Measurements from ENCODE around the gene SEC63.
"Not testable (repeated sequence)": the region's sequence is repeated elsewhere in the genome, so short reads cannot be mapped to it uniquely, and the experiment has no call there.

The SEC63 gene

DNA sequence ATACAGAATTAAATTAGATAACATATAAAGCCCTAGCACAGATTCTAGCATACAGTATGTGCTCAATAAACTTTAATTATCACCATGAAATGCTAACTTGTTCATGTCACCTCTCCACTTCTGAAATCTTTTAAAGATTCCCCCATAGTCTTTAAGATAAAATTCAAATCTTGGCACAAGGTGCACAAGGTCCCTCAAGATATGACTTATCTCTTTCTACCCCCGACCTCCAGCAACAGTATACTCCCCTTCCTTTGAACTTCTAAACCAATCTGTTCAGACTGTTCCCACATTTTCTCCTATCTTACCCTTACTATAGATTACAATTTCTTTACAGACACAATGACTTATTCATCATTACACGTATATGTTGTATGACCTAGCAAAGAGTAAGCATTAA is 29.0 kb downstream of the SEC63 start:
- no peak for DNase-seq (ENCODE audit: low read depth)

- peak; percentile 63 for DNase-seq (ENCODE audit: low read depth)
These were observed 31.1 kb downstream of the SEC63 start for GRCh38 chr6:107926697-107927544.

DNA sequence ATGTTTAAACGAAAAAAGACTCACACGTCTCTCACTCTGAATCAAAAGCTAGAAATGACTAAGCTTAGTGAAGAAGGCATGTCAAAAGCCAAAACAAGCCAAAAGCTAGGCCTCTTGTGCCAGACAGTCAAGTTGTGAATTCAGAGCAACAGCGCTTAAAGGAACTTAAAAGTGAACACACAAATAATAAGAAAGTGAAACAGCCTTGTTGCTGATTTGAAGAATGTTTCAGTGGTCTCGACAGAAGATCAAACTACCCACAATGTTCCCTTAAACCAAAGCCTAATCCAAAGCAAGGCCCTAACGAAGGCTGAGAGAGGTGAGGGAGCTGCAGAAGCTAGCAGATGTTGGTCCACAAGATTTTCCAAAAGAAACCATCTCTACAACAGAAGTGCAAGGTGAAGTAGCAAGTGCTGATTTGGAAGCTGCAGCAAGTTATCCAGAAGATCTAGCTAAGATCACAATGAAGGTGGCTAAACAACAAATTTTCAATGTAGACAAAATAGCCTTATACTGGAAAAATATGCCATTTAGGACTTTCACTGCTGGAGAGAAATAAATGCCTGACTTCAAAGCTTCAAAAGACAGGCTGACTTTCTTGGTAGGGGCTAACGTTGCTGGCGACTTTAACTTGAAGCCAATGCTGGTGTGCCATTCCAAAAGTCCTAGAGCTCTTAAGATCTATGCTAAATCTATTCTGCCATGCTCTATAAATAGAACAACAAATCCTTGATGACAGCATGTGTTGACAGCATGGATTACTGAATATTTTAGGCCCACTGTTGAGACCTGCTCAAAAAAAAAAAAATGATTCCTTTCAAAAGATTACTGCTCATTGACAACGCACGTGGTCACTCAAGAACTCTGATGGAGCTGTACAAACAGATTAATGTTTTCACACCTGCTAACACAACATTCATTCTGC is 40.3 kb downstream of the SEC63 start:
- DNase-seq (ENCODE audit: low read depth): no peak

GRCh38 chr6:107916961-107917360 is 41.0 kb downstream of the SEC63 start:
- DNase-seq (ENCODE audit: low read depth): not testable (repeated sequence)

- no peak for DNase-seq (ENCODE audit: low read depth)
These were observed 46.3 kb downstream of the SEC63 start for GRCh38 chr6:107911692-107912091.

- no peak for DNase-seq (ENCODE audit: low read depth)
These were observed 63.1 kb downstream of the SEC63 start for GRCh38 chr6:107894809-107895396.

DNA sequence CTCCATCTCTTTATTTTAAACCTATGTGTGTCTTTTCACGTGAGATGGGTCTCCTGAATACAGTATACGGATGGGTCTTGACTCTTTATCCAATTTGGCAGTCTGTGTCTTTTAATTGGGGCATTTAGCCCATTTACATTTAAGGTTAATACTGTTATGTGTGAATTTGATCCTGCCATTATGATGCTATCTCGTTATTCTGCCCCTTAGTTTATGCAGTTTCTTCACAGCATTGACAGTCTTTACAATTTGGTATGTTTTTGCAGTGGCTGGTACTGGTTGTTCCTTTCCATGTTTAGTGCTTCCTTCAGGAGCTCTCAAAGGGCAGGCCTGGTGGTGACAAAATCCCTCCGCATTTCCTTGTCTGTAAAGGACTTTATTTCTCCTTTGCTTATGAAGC is 67.6 kb downstream of the SEC63 start:
- DNase-seq (ENCODE audit: low read depth): not testable (repeated sequence)

GRCh38 chr6:107885950-107886349 is 72.1 kb downstream of the SEC63 start:
- not testable (repeated sequence) for DNase-seq (ENCODE audit: low read depth)

- peak; percentile 49 for DNase-seq (ENCODE audit: low read depth)
These were observed 78.1 kb downstream of the SEC63 start for GRCh38 chr6:107879941-107880340.

- no peak for DNase-seq (ENCODE audit: low read depth)
These were observed 80.0 kb downstream of the SEC63 start for GRCh38 chr6:107877968-107878367.

GRCh38 chr6:107871976-107872375 is 86.0 kb downstream of the SEC63 start:
- peak; percentile 18 for DNase-seq (ENCODE audit: low read depth)

GRCh38 chr6:107871512-107871911 is 86.5 kb downstream of the SEC63 start:
- not testable (repeated sequence) for DNase-seq (ENCODE audit: low read depth)

DNA sequence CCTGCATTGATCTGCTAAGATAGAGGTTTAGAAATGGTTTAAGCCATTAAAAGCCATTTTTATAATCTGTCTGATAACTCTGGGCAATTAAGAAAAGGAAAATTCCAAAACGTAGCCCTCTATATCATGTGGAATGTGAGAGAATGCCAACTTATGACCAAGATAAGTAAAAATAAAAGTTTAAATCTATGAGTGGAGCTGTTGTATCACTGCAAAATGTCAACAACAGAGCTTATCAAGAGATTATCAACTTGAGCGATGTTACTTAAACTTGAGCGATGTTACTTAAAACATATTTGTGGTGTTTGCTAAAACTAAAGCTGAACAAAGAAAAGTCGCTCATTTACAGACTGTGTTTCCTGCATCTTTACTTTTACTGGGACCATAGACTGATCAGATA is 87.0 kb downstream of the SEC63 start:
- no peak for DNase-seq (ENCODE audit: low read depth)

DNA sequence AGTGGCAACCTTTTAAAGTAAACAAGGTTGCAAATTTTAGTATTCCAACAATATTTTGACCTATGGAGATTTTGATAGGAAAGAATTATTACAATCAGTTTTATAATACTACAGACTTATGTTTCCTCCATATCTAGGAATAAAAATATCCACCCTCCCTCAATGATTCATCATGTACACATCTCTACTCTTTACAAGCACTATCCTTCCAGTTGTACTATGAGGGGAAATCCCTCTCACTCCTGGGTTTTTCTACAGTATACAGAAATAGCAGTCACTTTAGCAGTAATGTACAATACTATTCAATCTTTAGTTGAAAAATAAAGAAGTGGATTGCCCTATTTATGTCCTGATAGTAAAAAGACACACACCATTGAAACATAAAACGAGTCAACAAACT is 87.6 kb downstream of the SEC63 start:
- no peak for DNase-seq (ENCODE audit: low read depth)

- no peak for DNase-seq (ENCODE audit: low read depth)
These were observed 88.1 kb downstream of the SEC63 start for GRCh38 chr6:107869871-107870270.

- DNase-seq (ENCODE audit: low read depth): no peak
These were observed 89.0 kb downstream of the SEC63 start for GRCh38 chr6:107868867-107869611.

DNA sequence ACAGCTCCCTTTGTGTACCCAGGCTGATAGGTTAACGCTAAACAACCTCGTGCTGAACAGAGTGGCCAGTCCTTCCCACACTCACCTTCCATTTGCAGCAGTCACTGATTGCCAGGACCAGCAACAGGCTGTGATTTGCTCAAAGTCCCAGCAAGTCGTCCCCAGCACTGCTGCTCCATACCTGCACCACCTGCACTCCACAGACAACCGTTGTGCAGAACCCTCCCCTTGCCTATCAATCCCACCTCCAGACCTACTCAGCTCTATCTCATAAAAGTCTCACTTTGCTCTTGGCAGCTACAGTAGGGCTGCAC is 90.7 kb downstream of the SEC63 start:
- no peak for DNase-seq (ENCODE audit: low read depth)

DNA sequence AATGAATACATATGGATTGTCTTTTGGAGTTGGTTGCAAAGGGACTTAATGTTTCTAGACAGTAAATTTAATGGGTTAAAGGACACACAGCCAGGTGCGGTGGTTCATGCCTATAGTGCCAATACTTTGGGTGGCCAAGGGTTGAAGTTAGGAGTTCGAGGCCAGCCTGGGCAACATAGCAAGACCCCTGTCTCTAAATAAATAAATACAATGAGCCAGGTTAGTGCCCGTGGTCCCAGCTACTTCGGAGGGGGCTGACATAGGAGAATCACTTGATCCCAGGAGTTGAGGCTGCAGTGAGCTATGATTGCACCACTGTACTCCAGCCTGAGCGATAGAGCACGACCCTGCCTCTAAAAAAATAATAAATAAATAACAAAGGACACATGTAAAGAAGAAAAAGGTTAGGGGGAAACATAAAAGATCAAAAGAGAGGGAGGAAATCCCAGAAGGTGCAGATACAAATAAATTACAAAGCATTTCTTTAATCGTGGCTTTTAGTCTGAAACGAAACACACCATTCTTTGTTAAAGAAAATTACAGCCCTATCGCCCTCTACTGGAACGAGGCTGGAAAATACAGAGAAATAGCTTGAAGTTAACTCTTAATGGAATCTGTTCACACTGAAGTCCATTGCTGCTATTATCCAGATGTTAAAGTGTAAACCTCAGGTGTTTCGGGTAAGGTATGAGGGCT is 91.3 kb downstream of the SEC63 start:
- peak; percentile 20 for DNase-seq (ENCODE audit: low read depth)

- DNase-seq (ENCODE audit: low read depth): no peak
These were observed 93.5 kb downstream of the SEC63 start for GRCh38 chr6:107864226-107865127.

- DNase-seq (ENCODE audit: low read depth): no peak
These were observed 95.6 kb downstream of the SEC63 start for GRCh38 chr6:107862383-107862782.

All from fibroblast of gingiva (primary cell).